ENCODE measurements around the gene ANKRD36B.
"Not testable (repeated sequence)": the region's sequence is repeated elsewhere in the genome, so short reads cannot be mapped to it uniquely, and the experiment has no call there.

- not testable (repeated sequence) for TF ChIP-seq BHLHE40 (IDR thresholded peaks at IDR 0.05; ENCODE audit: borderline replicate concordance); SUZ12 (IDR thresholded peaks at IDR 0.05); ARNT (IDR thresholded peaks at IDR 0.05)
Observed at GRCh38 chr2:97622976-97623375, 33.3 kb upstream of the ANKRD36B start.

Data from HEK293T (cell line).